SJSA1 (cell line): Measurements from ENCODE around the gene ITGAV. TPM values are rescaled to one million over a fixed set of nuclear protein-coding genes. Genes with fewer than 3 reads are reported as not detected.
"Not testable (repeated sequence)": the region's sequence is repeated elsewhere in the genome, so short reads cannot be mapped to it uniquely, and the experiment has no call there.

Source experiments
- DNase-seq, 2 experiments: peaks; one replicate each; pipeline ENCODE4 v3.0.0-alpha.2; 2015 to 2020; ENCODE audit warnings: low spot score in 2 of 2, low read depth in 1 of 2
- H3K27ac ChIP-seq: fragments of 250-450 bp; sonication (Bioruptor Pico); 2 replicates; pipeline ENCODE4 v1.5.1; 2020; ENCODE audit warnings: mild to moderate bottlenecking, moderate library complexity
- H3K27me3 ChIP-seq: fragments of 250-450 bp; sonication (Bioruptor Pico); replicated peaks from 2 replicates; pipeline ENCODE4 v1.5.1; 2020; ENCODE audit warnings: mild to moderate bottlenecking, moderate library complexity
- H3K36me3 ChIP-seq: fragments of 250-450 bp; sonication (Bioruptor Pico); 2 replicates; pipeline ENCODE4 v1.5.1; 2020; ENCODE audit warnings: mild to moderate bottlenecking
- H3K4me1 ChIP-seq: fragments of 250-450 bp; sonication (Bioruptor Pico); replicated peaks from 2 replicates; pipeline ENCODE4 v1.6.1; 2021; ENCODE audit warnings: mild to moderate bottlenecking
- H3K4me3 ChIP-seq: fragments of 250-450 bp; sonication (Bioruptor Pico); 2 replicates; pipeline ENCODE4 v1.5.1; 2020; ENCODE audit warnings: mild to moderate bottlenecking
- H3K9me3 ChIP-seq: fragments of 250-450 bp; sonication (Bioruptor Pico); replicated peaks from 2 replicates; pipeline ENCODE4 v1.5.1; 2020; ENCODE audit warnings: mild to moderate bottlenecking
- total RNA-seq: library from RNA; depleted of rRNA; stranded (reverse); fragments of >200 nt; shearing (Covaris generic); gene quantifications from 2 replicates; pipeline ENCODE4 v1.2.3, GENCODE V29; 2014

ITGAV gene
- total RNA-seq, 1 experiment from 2014 or later, result 288 TPM

- DNase-seq, result no peak
- H3K4me1 ChIP-seq, result peaks cover 6% of the 10 kb centered on the region
- H3K27me3 ChIP-seq, result no peaks in the 10 kb centered on the region
- no peaks in the 10 kb centered on the region for H3K36me3 ChIP-seq
- H3K9me3 ChIP-seq, result no peaks in the 10 kb centered on the region
- H3K27ac ChIP-seq, result no peak overlapping the region
- H3K4me3 ChIP-seq, result no peak overlapping the region
Observed at GRCh38 chr2:186560254-186560653, 29.6 kb upstream of the ITGAV start.

- no peak for DNase-seq
- H3K36me3 ChIP-seq, result no peaks in the 10 kb centered on the region
Observed at GRCh38 chr2:186561467-186562208, 28.2 kb upstream of the ITGAV start.

GRCh38 chr2:186562209-186562578 lies 27.7 kb upstream of the ITGAV start:
- Histone ChIP-seq H3K4me3 (no peak overlapping the region), H3K9me3 (no peaks in the 10 kb centered on the region), H3K27ac (no peak overlapping the region), H3K4me1 (peaks cover 4% of the 10 kb centered on the region; the same call in 1 of the 2 replicates), H3K36me3 (no peaks in the 10 kb centered on the region), H3K27me3 (no peaks in the 10 kb centered on the region)
- DNase-seq, result no peak

More at GRCh38 chr2:186561467-186562208, 28.2 kb upstream of the ITGAV start:
- Histone ChIP-seq H3K4me1 (peaks cover 4% of the 10 kb centered on the region; the same call in 1 of the 2 replicates), H3K9me3 (no peaks in the 10 kb centered on the region), H3K27me3 (no peaks in the 10 kb centered on the region), H3K27ac (no peak overlapping the region), H3K4me3 (no peak overlapping the region)

GRCh38 chr2:186568600-186568999 lies 21.3 kb upstream of the ITGAV start:
- not testable (repeated sequence) for H3K27me3 ChIP-seq, H3K36me3 ChIP-seq, H3K9me3 ChIP-seq, H3K27ac ChIP-seq, H3K4me3 ChIP-seq, DNase-seq
- H3K4me1 ChIP-seq, result peaks cover 37% of the 10 kb centered on the region

- H3K4me1 ChIP-seq, result peaks cover 38% of the 10 kb centered on the region
- H3K36me3 ChIP-seq, H3K9me3 ChIP-seq, H3K27ac ChIP-seq, H3K4me3 ChIP-seq, H3K27me3 ChIP-seq, DNase-seq: not testable (repeated sequence)
Observed at GRCh38 chr2:186569127-186569526, 20.7 kb upstream of the ITGAV start.

- Histone ChIP-seq H3K27me3 (no peaks in the 10 kb centered on the region), H3K36me3 (no peaks in the 10 kb centered on the region)
Observed at GRCh38 chr2:186569897-186570296, 20.0 kb upstream of the ITGAV start.

GRCh38 chr2:186570604-186571003 lies 19.3 kb upstream of the ITGAV start:
- H3K36me3 ChIP-seq, result no peaks in the 10 kb centered on the region
- no peaks in the 10 kb centered on the region for H3K9me3 ChIP-seq
- no peak overlapping the region for H3K4me3 ChIP-seq
- H3K4me1 ChIP-seq, result peaks cover 49% of the 10 kb centered on the region
- H3K27ac ChIP-seq, result peak overlapping the region; percentile 68
- no peaks in the 10 kb centered on the region for H3K27me3 ChIP-seq
- peak; percentile 76 to 84 for DNase-seq

More at GRCh38 chr2:186569897-186570296, 20.0 kb upstream of the ITGAV start:
- Histone ChIP-seq H3K27ac (peak overlapping the region; percentile 68), H3K4me1 (peaks cover 44% of the 10 kb centered on the region), H3K4me3 (no peak overlapping the region), H3K9me3 (no peaks in the 10 kb centered on the region)
- DNase-seq, result peak in 1 of 2 experiments; percentile 83

GRCh38 chr2:186572705-186573104 lies 17.2 kb upstream of the ITGAV start:
- Histone ChIP-seq H3K27ac (peak overlapping the region; percentile 11; the same call in 1 of the 2 replicates), H3K4me1 (peaks cover 66% of the 10 kb centered on the region), H3K9me3 (no peaks in the 10 kb centered on the region), H3K4me3 (no peak overlapping the region), H3K36me3 (no peaks in the 10 kb centered on the region), H3K27me3 (no peaks in the 10 kb centered on the region)
- DNase-seq, result peak; percentile 66 to 67

GRCh38 chr2:186573531-186573930 lies 16.3 kb upstream of the ITGAV start:
- no peak for DNase-seq
- Histone ChIP-seq H3K9me3 (no peaks in the 10 kb centered on the region), H3K36me3 (no peaks in the 10 kb centered on the region), H3K4me3 (no peak overlapping the region), H3K27me3 (no peaks in the 10 kb centered on the region), H3K4me1 (peaks cover 70% of the 10 kb centered on the region), H3K27ac (no peak overlapping the region)

- no peaks in the 10 kb centered on the region for H3K9me3 ChIP-seq
- no peak overlapping the region for H3K4me3 ChIP-seq
- DNase-seq, result peak; percentile 88 to 92
- peak overlapping the region; percentile 39 for H3K27ac ChIP-seq
- H3K36me3 ChIP-seq, result no peaks in the 10 kb centered on the region
- H3K27me3 ChIP-seq, result no peaks in the 10 kb centered on the region
- H3K4me1 ChIP-seq, result peaks cover 58% of the 10 kb centered on the region
Observed at GRCh38 chr2:186575302-186575701, 14.6 kb upstream of the ITGAV start.

- H3K27me3 ChIP-seq, result no peaks in the 10 kb centered on the region
- H3K27ac ChIP-seq, result peak overlapping the region; percentile 39
- DNase-seq, result no peak
- H3K4me3 ChIP-seq, result no peak overlapping the region
- H3K4me1 ChIP-seq, result peaks cover 52% of the 10 kb centered on the region
- H3K36me3 ChIP-seq, result no peaks in the 10 kb centered on the region
- no peaks in the 10 kb centered on the region for H3K9me3 ChIP-seq
Observed at GRCh38 chr2:186575856-186576255, 14.0 kb upstream of the ITGAV start.

GRCh38 chr2:186576614-186577013 lies 13.2 kb upstream of the ITGAV start:
- no peak overlapping the region for H3K27ac ChIP-seq
- no peak for DNase-seq

GRCh38 chr2:186582698-186583097 lies 7.2 kb upstream of the ITGAV start:
- Histone ChIP-seq H3K36me3 (no peaks in the 10 kb centered on the region), H3K9me3 (no peaks in the 10 kb centered on the region), H3K27me3 (no peaks in the 10 kb centered on the region), H3K27ac (no peak overlapping the region), H3K4me3 (no peak overlapping the region), H3K4me1 (peaks cover 4% of the 10 kb centered on the region)
- no peak for DNase-seq

More at GRCh38 chr2:186576614-186577013, 13.2 kb upstream of the ITGAV start:
- no peaks in the 10 kb centered on the region for H3K9me3 ChIP-seq
- peaks cover 45% of the 10 kb centered on the region for H3K4me1 ChIP-seq
- no peaks in the 10 kb centered on the region for H3K27me3 ChIP-seq
- no peaks in the 10 kb centered on the region for H3K36me3 ChIP-seq
- H3K4me3 ChIP-seq, result no peak overlapping the region

- Histone ChIP-seq H3K27ac (no peak overlapping the region), H3K4me3 (no peak overlapping the region), H3K36me3 (no peaks in the 10 kb centered on the region), H3K4me1 (peaks cover 4% of the 10 kb centered on the region), H3K27me3 (no peaks in the 10 kb centered on the region), H3K9me3 (no peaks in the 10 kb centered on the region)
- DNase-seq, result no peak
Observed at GRCh38 chr2:186584053-186584452, 5.8 kb upstream of the ITGAV start.
